HepG2 (cell line): ENCODE measurements around the gene TAF1C. TPM values are rescaled to one million over a fixed set of nuclear protein-coding genes. Genes with fewer than 3 reads are reported as not detected.

Experiments used
- SIX1 ChIP-seq: sonication (generic); formaldehyde crosslinking; IDR thresholded peaks from 2 replicates; pipeline ENCODE4 v1.4.0; 2020; ENCODE audit warnings: missing genetic modification reagents, borderline replicate concordance
- SRY ChIP-seq: sonication (generic); formaldehyde crosslinking; IDR thresholded peaks from 2 replicates; pipeline ENCODE4 v1.8.0; 2022; ENCODE audit warnings: mild to moderate bottlenecking, missing genetic modification reagents
- TARDBP ChIP-seq: sonication (generic); formaldehyde crosslinking; IDR thresholded peaks from 2 replicates; pipeline ENCODE4 v1.8.0; 2022; ENCODE audit warnings: mild to moderate bottlenecking, missing genetic modification reagents
- TMF1 ChIP-seq: sonication (generic); formaldehyde crosslinking; IDR thresholded peaks from 2 replicates; pipeline ENCODE4 v1.8.1; 2022; ENCODE audit warnings: low read depth, missing genetic modification reagents
- TOPORS ChIP-seq: sonication (generic); formaldehyde crosslinking; IDR thresholded peaks from 2 replicates; pipeline ENCODE4 v1.8.0; 2023; ENCODE audit warnings: mild to moderate bottlenecking, missing genetic modification reagents
- TRIM24 ChIP-seq: sonication (generic); formaldehyde crosslinking; IDR thresholded peaks from 2 replicates; pipeline ENCODE4 v1.8.0; 2022; ENCODE audit warnings: mild to moderate bottlenecking, missing genetic modification reagents
- ZNF816 ChIP-seq: sonication (generic); formaldehyde crosslinking; IDR thresholded peaks from 2 replicates; pipeline ENCODE4 v1.8.0; 2022; ENCODE audit warnings: missing genetic modification reagents, mild to moderate bottlenecking, borderline replicate concordance
- polyA plus RNA-seq, 8 experiments: library from polyadenylated mRNA; depleted of rRNA in 3 of 8; stranded (reverse) in 7 of 8; unstranded in 1 of 8; fragments of >200 nt; fragmentation: Illumina TruSeq in 4 of 8; extraction: Trizol in 4 of 8; gene quantifications; 2 replicates each; pipeline versions ENCODE4 v1.2.1 to v1.2.3, GENCODE V29; 2011 to 2016; ENCODE audit warnings: low read depth in 4 of 8, missing spikeins in 1 of 8, mixed read lengths in 1 of 8; ENCODE audit not compliant: insufficient read depth in 1 of 8
- total RNA-seq, 5 experiments: library from RNA; depleted of rRNA; stranded (reverse); fragments of >200 nt; fragmentation: Illumina TruSeq; extraction: Trizol; gene quantifications; 2 replicates each; pipeline ENCODE4 v1.2.3, GENCODE V29; 2016; ENCODE audit warnings: low read depth in 1 of 5
- TF ChIP-seq, protein P1 (sequence below): sonication (generic); formaldehyde crosslinking; conservative IDR thresholded peaks from 2 replicates; pipeline ENCODE4 v1.4.0; 2020; ENCODE audit warnings: missing genetic modification reagents
- TF ChIP-seq, protein P2 (sequence below): sonication (generic); formaldehyde crosslinking; IDR thresholded peaks from 2 replicates; pipeline ENCODE4 v1.5.1; 2020; ENCODE audit warnings: mild to moderate bottlenecking, missing genetic modification reagents, moderate library complexity
- TF ChIP-seq, protein P3 (sequence below): sonication (generic); formaldehyde crosslinking; IDR thresholded peaks from 2 replicates; pipeline ENCODE4 v1.8.0; 2022; ENCODE audit warnings: missing genetic modification reagents, mild to moderate bottlenecking, borderline replicate concordance
- TF ChIP-seq, protein P4 (sequence below), 2 experiments: sonication (generic) in 1 of 2; formaldehyde crosslinking in 1 of 2; IDR thresholded peaks; 2 replicates each; pipeline versions ENCODE4 v1.4.0 to v1.6.1; 2018 to 2020; ENCODE audit warnings: missing genetic modification reagents in 2 of 2, borderline replicate concordance in 1 of 2, low read depth in 1 of 2, mild to moderate bottlenecking in 1 of 2, missing biosample characterization in 1 of 2
- TF ChIP-seq, protein P5 (sequence below): sonication (generic); formaldehyde crosslinking; IDR thresholded peaks from 2 replicates; pipeline ENCODE4 v1.5.0; 2020; ENCODE audit warnings: mild to moderate bottlenecking, missing genetic modification reagents, moderate library complexity
- TF ChIP-seq, protein P6 (sequence below): sonication (generic); formaldehyde crosslinking; IDR thresholded peaks from 2 replicates; pipeline ENCODE4 v1.4.0; 2020; ENCODE audit warnings: missing genetic modification reagents, borderline replicate concordance
- TF ChIP-seq, protein P7 (sequence below): sonication (generic); formaldehyde crosslinking; IDR thresholded peaks from 2 replicates; pipeline ENCODE4 v1.4.0; 2020; ENCODE audit warnings: missing genetic modification reagents

Gene TAF1C
- total and polyA plus RNA-seq, 2 of the 13 experiments (the other 11 are each of a cell fraction or from before 2014, with no cell fraction given), result 15.6 to 20.8 TPM

DNA sequence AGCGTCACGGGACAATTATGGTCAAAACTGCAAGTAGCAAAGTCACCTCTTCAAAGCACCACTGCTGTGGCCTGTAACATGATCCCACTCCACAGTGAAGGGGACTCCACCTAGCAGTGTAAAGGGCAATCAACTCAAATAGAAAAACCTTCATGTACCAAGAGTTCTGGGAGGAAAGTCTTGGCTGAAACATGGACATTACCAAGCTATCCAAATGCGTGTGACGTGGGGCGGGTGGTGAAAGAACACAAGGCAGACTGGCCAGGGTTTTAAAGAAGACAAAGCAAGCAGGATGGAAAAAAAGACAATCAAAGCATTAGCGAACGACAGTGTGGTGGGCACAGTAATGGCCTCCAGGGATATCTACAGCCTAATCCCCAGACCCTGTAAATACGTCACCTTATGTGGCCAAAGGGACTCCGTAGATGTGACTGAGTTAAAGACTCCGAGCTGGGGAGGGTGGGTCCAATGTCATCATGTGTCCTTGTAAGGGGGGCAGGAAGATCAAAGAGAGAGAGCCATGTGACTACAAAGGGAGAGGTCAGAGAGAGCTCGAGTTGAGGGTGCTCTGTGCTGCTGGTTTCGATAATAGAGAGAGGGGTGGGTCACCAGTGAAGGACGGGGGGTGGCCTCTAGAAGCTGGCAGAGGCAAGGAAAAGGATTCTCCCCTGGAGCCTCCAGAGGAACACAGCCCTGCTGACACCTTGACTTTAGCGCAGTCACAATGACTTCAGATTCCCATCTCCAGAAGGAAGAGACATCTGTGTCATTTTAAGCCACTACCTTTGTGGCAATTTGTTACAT lies 47.8 kb downstream of the TAF1C start (continued):
- TF ChIP-seq, protein P1, sequence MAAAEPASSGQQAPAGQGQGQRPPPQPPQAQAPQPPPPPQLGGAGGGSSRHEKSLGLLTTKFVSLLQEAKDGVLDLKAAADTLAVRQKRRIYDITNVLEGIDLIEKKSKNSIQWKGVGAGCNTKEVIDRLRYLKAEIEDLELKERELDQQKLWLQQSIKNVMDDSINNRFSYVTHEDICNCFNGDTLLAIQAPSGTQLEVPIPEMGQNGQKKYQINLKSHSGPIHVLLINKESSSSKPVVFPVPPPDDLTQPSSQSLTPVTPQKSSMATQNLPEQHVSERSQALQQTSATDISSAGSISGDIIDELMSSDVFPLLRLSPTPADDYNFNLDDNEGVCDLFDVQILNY (CRISPR knock-in tag), result no peak
- TF ChIP-seq SRY (CRISPR knock-in tag) (no peak), TRIM24 (no peak), TMF1 (no peak), SIX1 (peak; percentile 100), ZNF816 (no peak), TARDBP (CRISPR knock-in tag) (peak; percentile 78), TOPORS (CRISPR knock-in tag) (no peak; the same call in 1 of the 2 replicates)
- TF ChIP-seq, protein P2, sequence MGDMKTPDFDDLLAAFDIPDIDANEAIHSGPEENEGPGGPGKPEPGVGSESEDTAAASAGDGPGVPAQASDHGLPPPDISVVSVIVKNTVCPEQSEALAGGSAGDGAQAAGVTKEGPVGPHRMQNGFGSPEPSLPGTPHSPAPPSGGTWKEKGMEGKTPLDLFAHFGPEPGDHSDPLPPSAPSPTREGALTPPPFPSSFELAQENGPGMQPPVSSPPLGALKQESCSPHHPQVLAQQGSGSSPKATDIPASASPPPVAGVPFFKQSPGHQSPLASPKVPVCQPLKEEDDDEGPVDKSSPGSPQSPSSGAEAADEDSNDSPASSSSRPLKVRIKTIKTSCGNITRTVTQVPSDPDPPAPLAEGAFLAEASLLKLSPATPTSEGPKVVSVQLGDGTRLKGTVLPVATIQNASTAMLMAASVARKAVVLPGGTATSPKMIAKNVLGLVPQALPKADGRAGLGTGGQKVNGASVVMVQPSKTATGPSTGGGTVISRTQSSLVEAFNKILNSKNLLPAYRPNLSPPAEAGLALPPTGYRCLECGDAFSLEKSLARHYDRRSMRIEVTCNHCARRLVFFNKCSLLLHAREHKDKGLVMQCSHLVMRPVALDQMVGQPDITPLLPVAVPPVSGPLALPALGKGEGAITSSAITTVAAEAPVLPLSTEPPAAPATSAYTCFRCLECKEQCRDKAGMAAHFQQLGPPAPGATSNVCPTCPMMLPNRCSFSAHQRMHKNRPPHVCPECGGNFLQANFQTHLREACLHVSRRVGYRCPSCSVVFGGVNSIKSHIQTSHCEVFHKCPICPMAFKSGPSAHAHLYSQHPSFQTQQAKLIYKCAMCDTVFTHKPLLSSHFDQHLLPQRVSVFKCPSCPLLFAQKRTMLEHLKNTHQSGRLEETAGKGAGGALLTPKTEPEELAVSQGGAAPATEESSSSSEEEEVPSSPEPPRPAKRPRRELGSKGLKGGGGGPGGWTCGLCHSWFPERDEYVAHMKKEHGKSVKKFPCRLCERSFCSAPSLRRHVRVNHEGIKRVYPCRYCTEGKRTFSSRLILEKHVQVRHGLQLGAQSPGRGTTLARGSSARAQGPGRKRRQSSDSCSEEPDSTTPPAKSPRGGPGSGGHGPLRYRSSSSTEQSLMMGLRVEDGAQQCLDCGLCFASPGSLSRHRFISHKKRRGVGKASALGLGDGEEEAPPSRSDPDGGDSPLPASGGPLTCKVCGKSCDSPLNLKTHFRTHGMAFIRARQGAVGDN (CRISPR knock-in tag), result no peak; the same call in 1 of the 2 replicates
- TF ChIP-seq, protein P3, sequence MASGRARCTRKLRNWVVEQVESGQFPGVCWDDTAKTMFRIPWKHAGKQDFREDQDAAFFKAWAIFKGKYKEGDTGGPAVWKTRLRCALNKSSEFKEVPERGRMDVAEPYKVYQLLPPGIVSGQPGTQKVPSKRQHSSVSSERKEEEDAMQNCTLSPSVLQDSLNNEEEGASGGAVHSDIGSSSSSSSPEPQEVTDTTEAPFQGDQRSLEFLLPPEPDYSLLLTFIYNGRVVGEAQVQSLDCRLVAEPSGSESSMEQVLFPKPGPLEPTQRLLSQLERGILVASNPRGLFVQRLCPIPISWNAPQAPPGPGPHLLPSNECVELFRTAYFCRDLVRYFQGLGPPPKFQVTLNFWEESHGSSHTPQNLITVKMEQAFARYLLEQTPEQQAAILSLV, result no peak
- TF ChIP-seq, protein P4, sequence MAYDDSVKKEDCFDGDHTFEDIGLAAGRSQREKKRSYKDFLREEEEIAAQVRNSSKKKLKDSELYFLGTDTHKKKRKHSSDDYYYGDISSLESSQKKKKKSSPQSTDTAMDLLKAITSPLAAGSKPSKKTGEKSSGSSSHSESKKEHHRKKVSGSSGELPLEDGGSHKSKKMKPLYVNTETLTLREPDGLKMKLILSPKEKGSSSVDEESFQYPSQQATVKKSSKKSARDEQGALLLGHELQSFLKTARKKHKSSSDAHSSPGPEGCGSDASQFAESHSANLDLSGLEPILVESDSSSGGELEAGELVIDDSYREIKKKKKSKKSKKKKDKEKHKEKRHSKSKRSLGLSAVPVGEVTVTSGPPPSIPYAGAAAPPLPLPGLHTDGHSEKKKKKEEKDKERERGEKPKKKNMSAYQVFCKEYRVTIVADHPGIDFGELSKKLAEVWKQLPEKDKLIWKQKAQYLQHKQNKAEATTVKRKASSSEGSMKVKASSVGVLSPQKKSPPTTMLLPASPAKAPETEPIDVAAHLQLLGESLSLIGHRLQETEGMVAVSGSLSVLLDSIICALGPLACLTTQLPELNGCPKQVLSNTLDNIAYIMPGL (CRISPR knock-in tag; IDR thresholded peaks at IDR 0.05; ENCODE audit: borderline replicate concordance in 1 of 2, low read depth in 1 of 2), result peak in 1 of 2 experiments; percentile 55; a peak in 1 of 4 replicates
- TF ChIP-seq, protein P5, sequence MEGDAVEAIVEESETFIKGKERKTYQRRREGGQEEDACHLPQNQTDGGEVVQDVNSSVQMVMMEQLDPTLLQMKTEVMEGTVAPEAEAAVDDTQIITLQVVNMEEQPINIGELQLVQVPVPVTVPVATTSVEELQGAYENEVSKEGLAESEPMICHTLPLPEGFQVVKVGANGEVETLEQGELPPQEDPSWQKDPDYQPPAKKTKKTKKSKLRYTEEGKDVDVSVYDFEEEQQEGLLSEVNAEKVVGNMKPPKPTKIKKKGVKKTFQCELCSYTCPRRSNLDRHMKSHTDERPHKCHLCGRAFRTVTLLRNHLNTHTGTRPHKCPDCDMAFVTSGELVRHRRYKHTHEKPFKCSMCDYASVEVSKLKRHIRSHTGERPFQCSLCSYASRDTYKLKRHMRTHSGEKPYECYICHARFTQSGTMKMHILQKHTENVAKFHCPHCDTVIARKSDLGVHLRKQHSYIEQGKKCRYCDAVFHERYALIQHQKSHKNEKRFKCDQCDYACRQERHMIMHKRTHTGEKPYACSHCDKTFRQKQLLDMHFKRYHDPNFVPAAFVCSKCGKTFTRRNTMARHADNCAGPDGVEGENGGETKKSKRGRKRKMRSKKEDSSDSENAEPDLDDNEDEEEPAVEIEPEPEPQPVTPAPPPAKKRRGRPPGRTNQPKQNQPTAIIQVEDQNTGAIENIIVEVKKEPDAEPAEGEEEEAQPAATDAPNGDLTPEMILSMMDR, result no peak
- TF ChIP-seq, protein P6, sequence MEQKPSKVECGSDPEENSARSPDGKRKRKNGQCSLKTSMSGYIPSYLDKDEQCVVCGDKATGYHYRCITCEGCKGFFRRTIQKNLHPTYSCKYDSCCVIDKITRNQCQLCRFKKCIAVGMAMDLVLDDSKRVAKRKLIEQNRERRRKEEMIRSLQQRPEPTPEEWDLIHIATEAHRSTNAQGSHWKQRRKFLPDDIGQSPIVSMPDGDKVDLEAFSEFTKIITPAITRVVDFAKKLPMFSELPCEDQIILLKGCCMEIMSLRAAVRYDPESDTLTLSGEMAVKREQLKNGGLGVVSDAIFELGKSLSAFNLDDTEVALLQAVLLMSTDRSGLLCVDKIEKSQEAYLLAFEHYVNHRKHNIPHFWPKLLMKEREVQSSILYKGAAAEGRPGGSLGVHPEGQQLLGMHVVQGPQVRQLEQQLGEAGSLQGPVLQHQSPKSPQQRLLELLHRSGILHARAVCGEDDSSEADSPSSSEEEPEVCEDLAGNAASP (CRISPR knock-in tag), result 0 out of 2 replicates have a peak, but pooled peaks have one; percentile 17
- TF ChIP-seq, protein P7, sequence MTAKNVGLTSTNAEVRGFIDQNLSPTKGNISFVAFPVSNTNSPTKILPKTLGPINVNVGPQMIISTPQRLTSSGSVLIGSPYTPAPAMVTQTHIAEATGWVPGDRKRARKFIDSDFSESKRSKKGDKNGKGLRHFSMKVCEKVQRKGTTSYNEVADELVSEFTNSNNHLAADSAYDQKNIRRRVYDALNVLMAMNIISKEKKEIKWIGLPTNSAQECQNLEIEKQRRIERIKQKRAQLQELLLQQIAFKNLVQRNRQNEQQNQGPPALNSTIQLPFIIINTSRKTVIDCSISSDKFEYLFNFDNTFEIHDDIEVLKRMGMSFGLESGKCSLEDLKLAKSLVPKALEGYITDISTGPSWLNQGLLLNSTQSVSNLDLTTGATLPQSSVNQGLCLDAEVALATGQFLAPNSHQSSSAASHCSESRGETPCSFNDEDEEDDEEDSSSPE (CRISPR knock-in tag), result no peak
